Panc1 (cell line): ENCODE measurements around the gene KCNJ12.
"Not testable (repeated sequence)": the region's sequence is repeated elsewhere in the genome, so short reads cannot be mapped to it uniquely, and the experiment has no call there.

Experiments
- POLR2AphosphoS5 ChIP-seq: IDR thresholded peaks from 2 replicates; pipeline ENCODE4 v1.6.1; 2012; ENCODE audit warnings: mild to moderate bottlenecking, low read depth, low read length, moderate library complexity
- SIN3A ChIP-seq: IDR thresholded peaks from 2 replicates; pipeline ENCODE4 v1.6.1; 2012; ENCODE audit warnings: low read depth, mild to moderate bottlenecking, low read length, moderate library complexity, borderline replicate concordance; ENCODE audit not compliant: insufficient read depth
- TF ChIP-seq, protein P1 (sequence below): fragments of 450-650 bp; IDR thresholded peaks from 2 replicates; pipeline ENCODE4 v1.5.1; 2017; ENCODE audit warnings: mild to moderate bottlenecking
- TF ChIP-seq, protein P2 (sequence below), 2 experiments: IDR thresholded peaks; 2 replicates each; pipeline ENCODE4 v1.6.1; 2011 to 2012; ENCODE audit warnings: low read depth in 2 of 2, control low read depth in 1 of 2, low read length in 1 of 2, mild to moderate bottlenecking in 1 of 2, moderate library complexity in 1 of 2; ENCODE audit not compliant: insufficient read depth in 1 of 2

DNA sequence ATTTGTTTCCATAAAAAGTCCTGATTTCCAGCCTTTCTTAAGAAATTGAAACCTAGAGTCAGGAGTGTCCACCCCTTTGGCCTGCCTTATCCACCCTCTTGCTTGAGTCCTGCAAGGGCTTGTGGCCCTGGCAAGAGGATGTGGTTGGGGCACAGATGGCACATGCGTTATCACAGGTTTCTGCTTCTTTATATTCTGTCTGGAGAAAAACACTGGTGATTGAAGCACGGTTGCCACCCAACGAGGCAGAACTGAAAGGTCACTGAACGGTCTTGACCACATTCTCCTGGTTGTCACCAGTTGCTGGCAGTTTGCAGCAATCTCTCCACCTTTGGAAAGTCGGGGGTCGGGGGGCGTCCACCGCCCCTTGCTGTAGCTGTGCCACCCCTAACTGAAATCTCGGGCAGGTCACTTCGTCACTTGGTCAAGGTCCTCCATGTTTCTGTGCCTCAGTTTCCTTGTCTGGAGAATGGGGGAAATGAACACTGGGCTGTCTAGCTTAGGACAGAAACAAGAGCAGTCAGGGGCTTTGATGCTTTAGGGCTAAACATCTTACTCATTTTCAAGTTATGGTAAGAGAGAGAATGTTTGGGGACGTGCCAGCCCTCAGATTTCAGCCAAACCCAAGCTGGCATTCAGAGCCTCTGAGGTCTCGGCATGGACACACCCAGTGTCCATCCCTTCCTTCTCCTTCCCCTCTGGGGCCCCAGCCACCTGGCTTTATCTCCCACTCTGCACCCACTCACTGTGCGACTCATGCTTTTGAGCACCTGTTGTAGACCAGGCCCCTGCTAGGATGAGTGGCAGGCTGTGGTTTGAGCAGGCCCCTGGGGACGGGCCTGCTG lies 27.9 kb upstream of the KCNJ12 start:
- TF ChIP-seq, protein P1, sequence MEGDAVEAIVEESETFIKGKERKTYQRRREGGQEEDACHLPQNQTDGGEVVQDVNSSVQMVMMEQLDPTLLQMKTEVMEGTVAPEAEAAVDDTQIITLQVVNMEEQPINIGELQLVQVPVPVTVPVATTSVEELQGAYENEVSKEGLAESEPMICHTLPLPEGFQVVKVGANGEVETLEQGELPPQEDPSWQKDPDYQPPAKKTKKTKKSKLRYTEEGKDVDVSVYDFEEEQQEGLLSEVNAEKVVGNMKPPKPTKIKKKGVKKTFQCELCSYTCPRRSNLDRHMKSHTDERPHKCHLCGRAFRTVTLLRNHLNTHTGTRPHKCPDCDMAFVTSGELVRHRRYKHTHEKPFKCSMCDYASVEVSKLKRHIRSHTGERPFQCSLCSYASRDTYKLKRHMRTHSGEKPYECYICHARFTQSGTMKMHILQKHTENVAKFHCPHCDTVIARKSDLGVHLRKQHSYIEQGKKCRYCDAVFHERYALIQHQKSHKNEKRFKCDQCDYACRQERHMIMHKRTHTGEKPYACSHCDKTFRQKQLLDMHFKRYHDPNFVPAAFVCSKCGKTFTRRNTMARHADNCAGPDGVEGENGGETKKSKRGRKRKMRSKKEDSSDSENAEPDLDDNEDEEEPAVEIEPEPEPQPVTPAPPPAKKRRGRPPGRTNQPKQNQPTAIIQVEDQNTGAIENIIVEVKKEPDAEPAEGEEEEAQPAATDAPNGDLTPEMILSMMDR = not testable (repeated sequence)
- TF ChIP-seq, protein P2, sequence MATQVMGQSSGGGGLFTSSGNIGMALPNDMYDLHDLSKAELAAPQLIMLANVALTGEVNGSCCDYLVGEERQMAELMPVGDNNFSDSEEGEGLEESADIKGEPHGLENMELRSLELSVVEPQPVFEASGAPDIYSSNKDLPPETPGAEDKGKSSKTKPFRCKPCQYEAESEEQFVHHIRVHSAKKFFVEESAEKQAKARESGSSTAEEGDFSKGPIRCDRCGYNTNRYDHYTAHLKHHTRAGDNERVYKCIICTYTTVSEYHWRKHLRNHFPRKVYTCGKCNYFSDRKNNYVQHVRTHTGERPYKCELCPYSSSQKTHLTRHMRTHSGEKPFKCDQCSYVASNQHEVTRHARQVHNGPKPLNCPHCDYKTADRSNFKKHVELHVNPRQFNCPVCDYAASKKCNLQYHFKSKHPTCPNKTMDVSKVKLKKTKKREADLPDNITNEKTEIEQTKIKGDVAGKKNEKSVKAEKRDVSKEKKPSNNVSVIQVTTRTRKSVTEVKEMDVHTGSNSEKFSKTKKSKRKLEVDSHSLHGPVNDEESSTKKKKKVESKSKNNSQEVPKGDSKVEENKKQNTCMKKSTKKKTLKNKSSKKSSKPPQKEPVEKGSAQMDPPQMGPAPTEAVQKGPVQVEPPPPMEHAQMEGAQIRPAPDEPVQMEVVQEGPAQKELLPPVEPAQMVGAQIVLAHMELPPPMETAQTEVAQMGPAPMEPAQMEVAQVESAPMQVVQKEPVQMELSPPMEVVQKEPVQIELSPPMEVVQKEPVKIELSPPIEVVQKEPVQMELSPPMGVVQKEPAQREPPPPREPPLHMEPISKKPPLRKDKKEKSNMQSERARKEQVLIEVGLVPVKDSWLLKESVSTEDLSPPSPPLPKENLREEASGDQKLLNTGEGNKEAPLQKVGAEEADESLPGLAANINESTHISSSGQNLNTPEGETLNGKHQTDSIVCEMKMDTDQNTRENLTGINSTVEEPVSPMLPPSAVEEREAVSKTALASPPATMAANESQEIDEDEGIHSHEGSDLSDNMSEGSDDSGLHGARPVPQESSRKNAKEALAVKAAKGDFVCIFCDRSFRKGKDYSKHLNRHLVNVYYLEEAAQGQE (IDR thresholded peaks at IDR 0.05; ENCODE audit: insufficient read depth in 1 of 2, low read depth in 2 of 2, low read length in 1 of 2) = not testable (repeated sequence)
- TF ChIP-seq POLR2AphosphoS5, SIN3A: not testable (repeated sequence)
